Natural killer cell (primary cell): ENCODE results near the gene PLXNB1. TPM values are rescaled to one million over a fixed set of nuclear protein-coding genes. Genes with fewer than 3 reads are reported as not detected.

ENCODE experiments used
- ATAC-seq, 3 donors: fragments of 150-1000 bp in 2 of 3; fragments of 200-7000 bp in 1 of 3; cut with Tn5 transposase; 1 replicate in 1 of 3; 2 replicates in 2 of 3; pipeline ENCODE4 v1.10.0; 2021; ENCODE audit warnings: mild to moderate bottlenecking in 2 of 3, moderate library complexity in 2 of 3
- DNase-seq, 2 donors: peaks; one replicate each; pipeline versions ENCODE4 v3.0.0 to v3.0.0-alpha.2; 2013 to 2021; ENCODE audit warnings: mixed read lengths in 1 of 2
- H3K27ac ChIP-seq: one replicate; pipeline ENCODE4 v1.5.1; 2013; ENCODE audit warnings: mild to moderate bottlenecking, low read length
- H3K27me3 ChIP-seq: one replicate; pipeline ENCODE4 v1.6.1; 2013; ENCODE audit warnings: low read length; ENCODE audit not compliant: control insufficient read depth, insufficient read depth
- H3K36me3 ChIP-seq: one replicate; pipeline ENCODE4 v1.6.1; 2013; ENCODE audit warnings: low read length; ENCODE audit not compliant: control insufficient read depth, insufficient read depth
- H3K4me1 ChIP-seq: one replicate; pipeline ENCODE4 v1.6.1; 2013; ENCODE audit warnings: low read length; ENCODE audit not compliant: control insufficient read depth, insufficient read depth
- H3K4me3 ChIP-seq: one replicate; pipeline ENCODE4 v1.5.1; 2013; ENCODE audit warnings: low read length
- H3K9me3 ChIP-seq: one replicate; pipeline ENCODE4 v1.6.1; 2013; ENCODE audit warnings: low read length; ENCODE audit not compliant: control insufficient read depth, insufficient read depth
- H3K27ac Mint-ChIP-seq, 2 donors: one replicate each; pipeline ENCODE4 v1.8.0; 2022; ENCODE audit warnings: mild to moderate bottlenecking in 2 of 2, mixed read lengths in 2 of 2, moderate library complexity in 1 of 2
- H3K27me3 Mint-ChIP-seq, 2 donors: one replicate each; pipeline ENCODE4 v1.8.0; 2022; ENCODE audit warnings: low read depth in 2 of 2, mixed read lengths in 2 of 2
- H3K36me3 Mint-ChIP-seq: one replicate; pipeline ENCODE4 v1.8.0; 2022; ENCODE audit warnings: mixed read lengths
- H3K4me1 Mint-ChIP-seq, 2 donors: one replicate each; pipeline ENCODE4 v1.8.0; 2022; ENCODE audit warnings: mixed read lengths in 2 of 2
- H3K4me3 Mint-ChIP-seq: one replicate; pipeline ENCODE4 v1.8.0; 2022; ENCODE audit warnings: mild to moderate bottlenecking, moderate library complexity, mixed read lengths
- H3K9me3 Mint-ChIP-seq, 2 donors: one replicate each; pipeline ENCODE4 v1.8.0; 2022; ENCODE audit warnings: mixed read lengths in 2 of 2
- WGBS: methylation state at CpG from one replicate; pipeline ENCODE4 v1.1.7; 2013; ENCODE audit warnings: missing lambda C conversion rate; ENCODE audit not compliant: insufficient coverage; 5-methylcytosine and 5-hydroxymethylcytosine counted together
- intact Hi-C: fragments of 100-400 bp; cut with micrococcal nuclease; formaldehyde crosslinking; loops from one replicate; pipeline ENCODE4 v1.14.2; 2022
- total RNA-seq, 4 donors: library from RNA; stranded (reverse); fragments of 120-200 nt in 1 of 4; gene quantifications; one replicate each; pipeline versions ENCODE4 v1.2.3 to v1.2.4, GENCODE V29; 2013 to 2022
- TF ChIP-seq, protein P1 (sequence below): fragments of 200-600 bp; IDR thresholded peaks from one replicate; pipeline ENCODE4 v1.8.0; 2022; ENCODE audit warnings: antibody characterized with exemption

Gene PLXNB1
- total RNA-seq, 3 donors from 2014 or later (not counting 1 experiment from before 2014, with no cell fraction given) = 4.3 to 5.0 (median 4.4) TPM

- Histone ChIP-seq H3K4me3 (no peak overlapping the region), H3K9me3 (no peaks in the 10 kb centered on the region), H3K4me1 (peaks cover 47% of the 10 kb centered on the region), H3K27ac (no peak overlapping the region), H3K36me3 (peaks cover 11% of the 10 kb centered on the region), H3K27me3 (no peaks in the 10 kb centered on the region)
- ATAC-seq (no peak), DNase-seq (no peak)
- WGBS = 85% methylated on average over 1 of the region's 1 CpG
- TF ChIP-seq, protein P1, sequence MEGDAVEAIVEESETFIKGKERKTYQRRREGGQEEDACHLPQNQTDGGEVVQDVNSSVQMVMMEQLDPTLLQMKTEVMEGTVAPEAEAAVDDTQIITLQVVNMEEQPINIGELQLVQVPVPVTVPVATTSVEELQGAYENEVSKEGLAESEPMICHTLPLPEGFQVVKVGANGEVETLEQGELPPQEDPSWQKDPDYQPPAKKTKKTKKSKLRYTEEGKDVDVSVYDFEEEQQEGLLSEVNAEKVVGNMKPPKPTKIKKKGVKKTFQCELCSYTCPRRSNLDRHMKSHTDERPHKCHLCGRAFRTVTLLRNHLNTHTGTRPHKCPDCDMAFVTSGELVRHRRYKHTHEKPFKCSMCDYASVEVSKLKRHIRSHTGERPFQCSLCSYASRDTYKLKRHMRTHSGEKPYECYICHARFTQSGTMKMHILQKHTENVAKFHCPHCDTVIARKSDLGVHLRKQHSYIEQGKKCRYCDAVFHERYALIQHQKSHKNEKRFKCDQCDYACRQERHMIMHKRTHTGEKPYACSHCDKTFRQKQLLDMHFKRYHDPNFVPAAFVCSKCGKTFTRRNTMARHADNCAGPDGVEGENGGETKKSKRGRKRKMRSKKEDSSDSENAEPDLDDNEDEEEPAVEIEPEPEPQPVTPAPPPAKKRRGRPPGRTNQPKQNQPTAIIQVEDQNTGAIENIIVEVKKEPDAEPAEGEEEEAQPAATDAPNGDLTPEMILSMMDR = no peak
- Mint-ChIP-seq H3K36me3 (no peaks in the 10 kb centered on the region), H3K27ac (peak overlapping the region in 1 of 2 donors; percentile 89), H3K4me3 (peak overlapping the region; percentile 68), H3K4me1 (peaks cover 0 to 38% of the 10 kb centered on the region in 2 donors), H3K27me3 (peaks cover 0 to 5% of the 10 kb centered on the region in 2 donors), H3K9me3 (no peaks in the 10 kb centered on the region)
- intact Hi-C loops = no loop called here
Observed at GRCh38 chr3:48430708-48431101, 819 bp upstream of the PLXNB1 start.

- H3K27ac ChIP-seq = no peak overlapping the region
Observed at GRCh38 chr3:48429317-48429959, 448 bp downstream of the PLXNB1 start.

DNA sequence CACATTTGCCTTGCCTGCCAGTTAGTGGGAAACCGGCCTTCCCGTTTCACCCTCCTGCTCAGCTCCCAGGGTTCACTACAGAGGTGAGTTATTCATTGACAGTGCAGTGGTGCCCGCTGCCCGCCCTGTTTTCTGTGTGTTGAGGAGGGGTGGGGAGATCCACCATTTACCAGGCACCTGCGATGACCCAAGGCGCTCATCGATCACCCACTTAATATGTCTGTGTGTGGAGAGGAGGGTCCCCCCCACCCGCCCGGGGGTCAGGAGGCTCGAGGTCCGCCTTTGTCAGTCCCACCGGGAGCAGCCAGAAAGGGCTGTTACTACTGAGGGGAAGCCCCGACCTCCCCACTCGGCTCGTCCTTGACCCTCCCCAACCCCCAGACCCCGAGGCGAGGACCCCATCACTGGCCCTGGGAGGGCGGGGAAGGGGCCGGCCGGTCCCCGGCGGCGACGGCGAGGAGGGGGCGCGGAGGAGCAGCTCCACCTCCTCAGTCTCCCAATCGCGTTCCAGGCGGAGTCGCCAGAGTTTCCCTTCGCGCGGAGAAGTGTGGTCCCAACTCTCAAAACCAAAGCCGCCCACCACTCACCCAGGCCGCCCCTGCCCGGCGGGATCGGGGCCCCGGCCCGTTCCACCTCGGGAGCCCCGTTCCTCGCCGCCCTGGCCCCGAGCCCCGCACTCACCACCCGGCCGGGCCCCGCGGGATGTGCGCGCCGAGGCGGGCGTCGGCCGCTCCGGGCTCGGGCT is 1.1 kb downstream of the PLXNB1 start:
- peak overlapping the region in 1 of 2 donors; percentile 27 for H3K27ac Mint-ChIP-seq
- no peak for DNase-seq

More at GRCh38 chr3:48429317-48429959, 448 bp downstream of the PLXNB1 start:
- H3K4me1 Mint-ChIP-seq = peaks cover 0 to 41% of the 10 kb centered on the region in 2 donors
- H3K27me3 Mint-ChIP-seq = peaks cover 0 to 5% of the 10 kb centered on the region in 2 donors
- peaks cover 40% of the 10 kb centered on the region for H3K4me1 ChIP-seq
- ATAC-seq (peak; percentile 74 to 82 (median 75)), DNase-seq (peak; percentile 45 to 76)
- H3K9me3 ChIP-seq = no peaks in the 10 kb centered on the region
- H3K36me3 Mint-ChIP-seq = no peaks in the 10 kb centered on the region
- under 1% methylated on average over 86 of the region's 86 CpGs for WGBS
- H3K9me3 Mint-ChIP-seq = no peaks in the 10 kb centered on the region
- intact Hi-C loops = no loop called here
- H3K27ac Mint-ChIP-seq = peak overlapping the region in 1 of 2 donors; percentile 89
- peak overlapping the region; percentile 74 for H3K4me3 Mint-ChIP-seq
- H3K36me3 ChIP-seq = peaks cover 11% of the 10 kb centered on the region
- H3K4me3 ChIP-seq = peak overlapping the region; percentile 50
- no peaks in the 10 kb centered on the region for H3K27me3 ChIP-seq
- TF ChIP-seq, protein P1 = no peak

More for the DNA sequence above, 1.1 kb downstream of the PLXNB1 start:
- ATAC-seq = peak in 1 of 3 donors; percentile 64
- Mint-ChIP-seq H3K9me3 (no peaks in the 10 kb centered on the region), H3K4me1 (peaks cover 0 to 37% of the 10 kb centered on the region in 2 donors), H3K36me3 (no peaks in the 10 kb centered on the region), H3K27me3 (peaks cover 0 to 5% of the 10 kb centered on the region in 2 donors), H3K4me3 (peak overlapping the region; percentile 49)
- H3K27ac ChIP-seq = no peak overlapping the region
- 8% methylated on average over 59 of the region's 60 CpGs for WGBS
- peaks cover 33% of the 10 kb centered on the region for H3K4me1 ChIP-seq
- H3K27me3 ChIP-seq = no peaks in the 10 kb centered on the region
- intact Hi-C loops = no loop called here
- TF ChIP-seq, protein P1 = no peak
- H3K36me3 ChIP-seq = peaks cover 8% of the 10 kb centered on the region
- H3K9me3 ChIP-seq = no peaks in the 10 kb centered on the region
- peak overlapping the region; percentile 19 for H3K4me3 ChIP-seq
